Ecto neural progenitor cell (in vitro differentiated cells): Measurements from ENCODE around the gene CHRNA4.

ENCODE experiments used
- DNase-seq: peaks from one replicate; pipeline ENCODE4 v3.0.0-alpha.2; 2018; ENCODE audit warnings: low spot score

The CHRNA4 gene

DNA sequence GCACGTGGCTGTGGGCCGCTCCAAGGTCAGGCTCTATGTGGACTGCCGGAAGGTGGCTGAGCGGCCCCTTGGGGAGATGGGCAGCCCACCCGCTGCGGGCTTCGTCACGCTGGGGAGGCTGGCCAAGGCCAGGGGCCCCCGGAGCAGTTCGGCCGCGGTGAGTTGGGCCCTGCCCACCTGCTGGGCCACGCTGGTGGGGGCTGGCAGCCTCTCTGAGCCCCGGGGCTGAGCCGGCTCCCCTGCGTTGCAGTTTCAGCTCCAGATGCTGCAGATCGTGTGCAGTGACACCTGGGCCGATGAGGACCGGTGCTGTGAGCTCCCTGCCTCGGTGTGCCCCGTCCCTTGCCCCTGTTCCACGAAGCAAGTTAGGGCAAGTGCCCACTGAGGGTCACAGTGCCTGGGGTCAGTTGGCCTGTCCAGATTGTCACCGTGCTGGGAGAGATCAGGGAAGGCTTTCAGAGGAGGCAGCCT lies 41.1 kb downstream of the CHRNA4 start:
- DNase-seq, result no peak

DNA sequence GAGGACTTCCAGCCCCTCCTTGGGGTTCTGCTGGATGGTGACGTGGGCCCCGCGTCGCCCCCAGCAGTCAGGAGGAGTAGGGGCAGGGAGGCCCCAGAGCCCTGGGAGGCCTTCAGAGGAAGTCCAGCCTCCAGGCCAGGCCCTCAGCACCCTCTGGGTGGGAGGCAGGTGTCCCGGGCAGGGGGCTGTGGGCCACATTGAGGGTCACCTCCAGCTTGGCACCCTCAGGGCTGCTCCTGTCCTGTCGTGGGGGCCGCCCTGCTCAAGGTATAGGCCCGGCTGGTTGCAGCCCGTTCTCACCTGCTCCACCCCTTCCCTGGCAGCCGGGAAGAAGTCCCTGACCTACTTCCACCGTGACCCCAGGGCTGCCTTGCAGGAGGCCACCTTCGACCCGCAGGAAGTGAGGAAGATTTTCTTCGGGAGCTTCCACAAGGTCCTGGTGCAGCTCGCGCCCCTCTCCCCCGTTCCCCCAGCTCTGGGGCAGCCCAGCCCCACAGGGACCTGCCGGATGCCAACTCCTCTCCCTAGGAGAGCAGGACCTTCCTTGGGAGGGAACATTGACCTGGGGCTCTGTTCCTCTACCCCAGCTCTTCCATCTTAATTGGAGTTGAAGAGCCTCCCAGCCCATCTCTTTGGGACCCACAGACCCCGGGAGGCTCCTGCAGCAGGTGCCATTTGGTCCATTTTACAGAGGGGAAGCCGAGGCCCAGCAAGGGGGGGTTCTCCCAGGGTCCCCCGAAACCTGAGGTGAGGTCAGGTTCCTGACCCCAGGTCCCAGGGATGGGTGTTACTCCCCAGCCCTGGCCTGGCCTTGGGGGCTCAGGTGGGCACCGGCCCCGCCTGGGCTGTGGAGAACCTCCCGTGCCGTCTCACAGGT lies 41.7 kb downstream of the CHRNA4 start:
- DNase-seq, result no peak

DNA sequence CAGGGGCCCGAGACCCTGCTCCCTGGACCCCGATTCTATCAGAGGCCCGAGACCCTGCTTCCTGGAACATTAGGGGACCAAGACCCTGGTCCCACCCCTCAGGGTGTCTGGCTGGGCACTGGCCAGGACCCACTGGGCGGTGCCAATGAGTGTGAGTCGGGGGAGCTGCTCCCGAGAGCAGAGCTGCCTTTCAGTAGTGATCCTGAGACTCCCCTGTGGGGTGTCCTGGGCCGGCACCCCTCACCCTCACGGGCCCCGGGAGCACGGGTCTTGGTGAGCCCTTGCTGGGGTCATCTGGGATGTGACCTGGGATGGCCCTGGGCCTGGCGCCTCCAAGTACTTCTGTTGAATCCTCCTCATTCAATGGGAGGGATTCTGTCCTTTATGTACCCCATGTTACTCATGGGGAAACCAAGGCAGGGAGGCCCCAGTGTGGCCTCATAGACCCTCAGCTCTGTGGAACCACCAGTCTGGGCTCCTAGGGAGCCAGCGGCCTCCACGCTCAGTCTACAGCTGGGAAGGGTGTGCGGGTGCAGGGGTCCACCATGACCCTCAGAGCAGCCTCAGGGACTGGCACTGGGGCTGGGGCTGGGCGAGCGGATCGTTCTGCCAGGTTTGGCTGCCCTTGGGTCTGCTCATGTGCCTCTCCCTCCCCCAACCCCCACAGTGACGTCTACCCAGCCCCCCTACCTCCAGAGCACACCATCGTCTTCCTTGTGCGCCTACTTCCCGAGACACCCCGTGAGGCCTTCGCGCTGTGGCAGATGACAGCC lies 42.6 kb downstream of the CHRNA4 start:
- no peak for DNase-seq

DNA sequence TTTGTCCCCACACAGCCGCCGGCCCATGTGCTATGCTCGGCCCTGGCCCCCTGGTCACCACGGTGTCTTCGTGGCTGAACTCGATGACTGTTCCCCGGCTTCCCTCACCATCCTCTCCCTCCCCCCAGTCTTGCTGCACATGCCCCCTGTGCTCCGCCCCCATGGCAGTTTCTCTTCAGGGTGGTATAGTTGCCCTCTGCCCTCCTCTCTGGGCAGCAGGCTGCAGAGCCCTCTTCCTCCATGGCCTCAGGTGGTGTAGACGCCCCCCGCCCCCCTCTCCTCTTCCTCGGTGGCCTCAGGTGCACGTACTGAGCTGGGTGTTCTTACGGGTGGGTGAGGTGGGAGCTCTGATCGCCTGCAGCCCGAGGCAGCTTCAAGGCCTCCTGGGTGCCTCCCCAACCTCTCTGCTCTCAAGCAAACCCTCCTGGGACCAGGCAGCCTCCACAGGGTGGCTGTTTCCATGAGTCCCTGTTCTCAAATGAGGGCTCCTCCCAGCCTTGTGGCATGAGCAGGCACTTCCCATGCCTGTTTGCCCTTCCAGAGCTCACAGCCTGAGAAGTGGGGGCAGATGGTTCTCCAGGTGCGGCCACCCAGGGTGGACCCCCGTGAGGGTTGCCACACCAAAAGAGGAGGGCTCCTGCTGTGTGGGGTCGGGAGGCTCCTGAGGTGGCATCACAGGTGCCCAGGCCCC lies 43.4 kb downstream of the CHRNA4 start:
- no peak for DNase-seq

- no peak for DNase-seq
These were observed 44.1 kb downstream of the CHRNA4 start for GRCh38 chr20:63317061-63317460.

DNA sequence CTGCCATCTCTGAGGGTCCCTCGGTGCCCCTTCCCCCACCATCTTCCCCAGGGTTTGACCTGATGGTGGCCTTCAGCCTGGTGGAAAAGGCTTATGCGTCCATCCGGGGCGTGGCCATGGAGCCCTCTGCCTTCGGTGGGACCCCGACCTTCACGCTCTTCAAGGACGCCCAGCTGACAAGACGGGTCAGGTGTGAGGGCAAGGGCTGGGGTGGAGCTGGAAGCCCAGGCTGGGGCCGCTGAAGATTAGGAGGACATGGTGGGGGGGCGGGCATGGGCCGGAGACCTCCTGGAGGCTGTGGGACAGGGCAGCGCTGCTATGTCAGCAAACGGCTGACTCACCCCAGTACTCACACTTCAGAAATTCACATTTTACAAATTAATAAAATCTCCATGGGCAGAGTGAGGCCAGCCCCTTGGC lies 44.6 kb downstream of the CHRNA4 start:
- no peak for DNase-seq

DNA sequence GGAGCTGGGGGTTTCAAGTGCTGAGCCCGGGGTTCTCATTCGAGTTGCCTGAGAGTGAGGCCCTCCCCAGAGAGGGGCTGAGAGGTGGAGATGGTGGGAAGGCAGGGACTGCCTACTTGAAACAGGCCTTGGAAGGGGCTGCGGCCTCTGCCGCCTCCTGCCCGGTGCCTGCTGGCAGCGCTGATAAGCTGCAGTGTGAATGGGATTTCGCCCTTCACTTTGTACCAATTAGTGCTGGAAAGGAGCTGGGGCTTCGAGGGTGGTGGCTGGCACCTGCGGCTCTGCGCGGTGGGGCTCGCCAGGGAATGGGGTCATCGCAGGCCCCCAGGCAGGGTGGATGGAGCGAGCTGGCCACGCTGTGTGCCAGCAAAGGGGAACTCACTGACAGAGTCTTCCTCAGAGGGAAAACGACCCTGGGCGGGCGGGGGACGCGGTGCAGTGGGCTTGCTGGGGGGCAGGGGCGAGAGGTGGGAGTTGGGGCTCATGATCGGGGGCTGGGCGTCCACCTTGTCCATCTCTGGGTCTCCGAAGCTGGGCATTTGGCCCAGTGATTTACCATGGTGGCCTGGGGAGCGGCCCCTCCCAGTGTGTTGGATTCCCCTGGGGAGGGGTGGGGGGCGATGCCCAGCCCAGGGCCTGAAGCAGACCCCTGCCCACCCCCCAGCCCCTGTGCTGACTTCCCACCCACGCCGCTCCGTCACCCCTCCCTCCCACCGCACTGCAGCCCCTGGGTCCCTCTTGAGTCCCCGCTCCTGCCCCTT lies 45.2 kb downstream of the CHRNA4 start:
- no peak for DNase-seq

DNA sequence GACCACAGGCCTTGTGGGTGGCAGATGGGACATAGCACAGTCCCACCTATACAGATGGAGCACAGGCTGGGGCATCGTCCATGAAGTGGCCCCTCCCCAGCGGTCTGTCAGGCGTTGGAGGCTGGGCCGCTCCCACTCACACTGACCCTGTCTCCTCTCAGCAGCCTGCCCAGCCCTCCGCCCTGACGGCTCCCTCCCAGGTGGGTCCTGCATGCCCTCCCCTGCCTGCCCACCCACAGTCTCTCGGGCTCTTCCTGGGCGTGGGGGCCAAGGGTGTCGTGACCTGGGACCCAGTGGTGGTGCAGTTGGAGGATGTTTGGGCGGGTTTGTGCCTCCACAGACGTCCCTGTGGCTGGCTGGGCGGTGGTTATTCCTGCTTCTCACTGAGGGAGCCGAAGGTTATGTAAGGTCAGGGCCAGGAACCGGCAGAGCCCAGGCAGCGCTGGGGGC lies 45.9 kb downstream of the CHRNA4 start:
- no peak for DNase-seq

DNA sequence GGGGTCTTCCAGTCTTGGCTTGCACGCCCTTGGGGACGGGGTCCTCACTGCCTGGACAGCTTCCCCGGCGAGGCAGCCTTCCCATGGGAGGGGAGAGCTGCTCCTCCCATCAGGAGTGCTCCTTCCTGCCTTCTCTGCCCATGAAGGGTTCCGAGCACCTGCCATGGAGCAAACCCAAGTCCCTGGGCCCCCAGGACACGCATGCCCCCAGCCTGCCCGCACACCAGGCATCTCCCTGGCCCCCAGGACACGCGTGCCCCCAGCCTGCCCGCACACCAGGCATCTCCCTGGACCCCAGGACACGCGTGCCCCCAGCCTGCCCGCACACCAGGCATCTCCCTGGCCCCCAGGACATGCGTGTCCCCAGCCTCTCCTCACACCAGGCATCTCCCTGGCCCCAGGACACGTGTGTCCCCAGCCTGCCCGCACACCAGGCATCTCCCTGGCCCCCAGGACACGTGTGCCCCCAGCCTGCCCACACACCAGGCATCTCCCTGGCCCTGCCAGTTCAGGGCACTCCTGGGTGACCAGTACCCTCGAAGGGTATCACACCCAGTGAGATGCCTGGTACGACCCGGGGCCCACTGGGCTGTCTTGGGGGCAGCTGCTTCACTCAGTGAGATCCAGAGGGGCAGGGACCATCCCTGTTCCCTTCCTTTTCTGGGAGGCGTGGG lies 46.4 kb downstream of the CHRNA4 start:
- no peak for DNase-seq

DNA sequence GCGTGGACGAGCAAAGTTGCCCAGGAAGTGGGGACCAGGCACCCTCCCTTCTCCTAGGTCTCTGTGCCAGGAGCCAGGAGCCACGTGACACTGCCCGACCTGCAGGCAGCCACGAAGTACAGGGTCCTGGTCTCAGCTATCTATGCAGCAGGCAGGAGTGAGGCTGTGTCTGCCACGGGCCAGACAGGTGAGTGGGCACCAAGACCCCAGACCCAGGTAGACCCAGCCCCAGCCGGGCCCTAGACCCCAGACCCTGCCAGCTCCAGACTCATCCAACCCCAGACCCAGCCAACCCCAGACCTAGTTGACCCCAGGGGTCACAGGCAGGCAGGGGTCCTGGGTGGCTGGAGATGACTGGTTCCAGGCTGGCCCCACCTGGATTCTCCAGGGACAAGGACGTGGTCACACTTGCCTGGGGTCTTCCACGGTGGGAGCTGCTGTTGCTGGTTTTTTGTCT lies 47.1 kb downstream of the CHRNA4 start:
- no peak for DNase-seq

DNA sequence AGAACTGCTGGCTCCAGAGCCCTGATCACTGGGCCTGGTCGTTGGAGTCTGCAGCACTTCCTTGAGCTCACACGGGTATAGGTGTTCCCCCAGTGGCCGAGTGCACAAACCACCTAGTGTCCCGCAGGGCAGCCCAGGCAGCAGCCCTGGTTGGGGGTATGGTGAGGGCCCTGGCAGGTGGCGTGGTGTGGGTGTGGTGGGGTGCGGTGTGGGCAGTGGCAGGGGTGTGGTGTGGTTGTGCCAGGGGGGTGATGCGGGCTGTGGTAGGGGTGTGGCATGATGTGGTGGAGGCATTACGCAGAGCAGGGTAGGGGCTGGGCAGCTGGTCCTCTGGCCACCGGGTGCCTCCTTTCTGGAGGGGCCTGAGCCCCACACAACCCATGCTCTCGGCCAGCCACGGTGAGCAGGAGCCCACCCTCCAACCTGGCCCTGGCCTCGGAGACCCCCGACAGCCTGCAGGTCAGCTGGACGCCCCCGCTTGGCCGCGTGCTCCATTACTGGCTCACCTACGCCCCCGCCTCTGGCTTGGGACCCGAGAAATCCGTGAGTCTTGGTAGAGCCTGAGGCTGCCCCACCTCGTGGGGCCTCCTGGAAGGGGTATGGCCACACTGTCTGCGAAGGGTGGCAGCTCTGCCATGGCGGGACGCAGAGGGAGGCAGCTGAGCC lies 47.7 kb downstream of the CHRNA4 start:
- DNase-seq, result no peak

DNA sequence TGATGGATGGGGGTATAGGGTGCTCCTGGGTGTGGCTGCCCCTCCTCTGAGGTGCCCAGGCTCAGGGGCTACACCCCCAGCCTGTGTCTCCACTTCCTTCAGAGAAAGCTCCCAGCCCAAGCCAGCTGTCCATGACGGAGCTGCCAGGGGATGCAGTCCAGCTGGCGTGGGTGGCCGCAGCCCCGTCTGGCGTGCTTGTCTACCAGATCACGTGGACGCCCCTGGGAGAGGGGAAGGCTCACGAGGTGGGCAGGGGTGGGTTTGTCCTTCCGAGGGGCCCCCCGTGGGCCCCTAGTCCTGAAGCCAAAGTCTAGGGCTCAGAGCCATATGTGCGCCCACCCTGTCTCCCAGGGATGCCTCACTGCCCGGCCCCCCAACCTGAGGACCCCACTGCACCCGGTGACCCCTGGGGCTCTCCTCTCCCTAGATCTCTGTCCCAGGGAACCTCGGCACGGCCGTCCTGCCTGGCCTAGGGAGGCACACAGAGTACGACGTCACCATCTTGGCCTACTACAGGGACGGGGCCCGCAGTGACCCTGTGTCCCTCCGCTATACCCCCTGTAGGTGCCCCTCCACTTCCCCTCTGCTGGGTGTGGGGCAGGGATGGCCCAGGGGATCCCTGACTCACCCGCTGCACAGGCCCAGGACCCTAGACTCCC lies 48.3 kb downstream of the CHRNA4 start:
- DNase-seq, result no peak

DNA sequence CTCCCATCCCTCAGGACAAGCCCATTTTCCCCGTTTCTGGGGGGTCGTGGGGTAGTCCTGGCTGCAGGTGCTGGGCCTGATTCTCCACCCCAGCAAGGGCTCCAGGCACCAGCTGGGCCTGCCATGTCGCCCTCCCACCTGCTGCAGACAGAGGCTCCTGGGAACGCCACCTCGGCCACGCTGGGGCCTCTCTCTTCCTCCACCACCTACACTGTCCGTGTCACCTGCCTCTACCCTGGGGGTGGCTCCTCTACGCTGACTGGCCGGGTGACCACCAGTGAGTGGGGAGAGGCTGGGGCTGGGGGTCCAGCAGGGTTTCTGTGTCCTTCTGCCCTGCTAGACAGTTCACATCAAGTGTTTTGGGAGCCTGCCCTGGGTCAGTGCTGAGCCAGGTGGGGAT lies 48.9 kb downstream of the CHRNA4 start:
- no peak for DNase-seq

DNA sequence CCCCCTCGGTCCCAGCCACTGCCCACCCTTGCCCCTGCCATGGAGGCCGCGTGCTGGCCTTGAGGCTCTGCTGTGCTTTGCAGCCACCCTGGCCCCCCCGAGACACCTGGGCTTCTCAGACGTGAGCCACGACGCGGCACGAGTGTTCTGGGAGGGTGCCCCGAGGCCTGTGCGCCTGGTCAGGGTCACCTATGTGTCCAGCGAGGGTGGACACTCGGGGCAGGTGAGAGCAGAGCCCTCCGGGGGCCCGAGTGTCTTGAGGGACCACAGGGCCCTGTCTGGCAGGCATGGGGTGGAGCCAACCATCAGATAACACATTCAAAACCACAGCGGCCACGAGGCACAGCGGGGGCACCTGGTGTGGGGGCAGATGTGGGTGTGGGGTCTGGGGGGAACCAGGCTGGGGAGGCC lies 49.3 kb downstream of the CHRNA4 start:
- no peak for DNase-seq

GRCh38 chr20:63311186-63311832 lies 49.8 kb downstream of the CHRNA4 start:
- no peak for DNase-seq

- DNase-seq, result no peak
These were observed 50.7 kb downstream of the CHRNA4 start for GRCh38 chr20:63310265-63310991.

- peak; percentile 86 for DNase-seq
These were observed 51.7 kb downstream of the CHRNA4 start for GRCh38 chr20:63309261-63310071.
